ENCODE data around the gene NKAIN1.
A peak's percentile ranks its signal among the peaks of the same experiment; 100 is the strongest.

NKAIN1 gene

DNA sequence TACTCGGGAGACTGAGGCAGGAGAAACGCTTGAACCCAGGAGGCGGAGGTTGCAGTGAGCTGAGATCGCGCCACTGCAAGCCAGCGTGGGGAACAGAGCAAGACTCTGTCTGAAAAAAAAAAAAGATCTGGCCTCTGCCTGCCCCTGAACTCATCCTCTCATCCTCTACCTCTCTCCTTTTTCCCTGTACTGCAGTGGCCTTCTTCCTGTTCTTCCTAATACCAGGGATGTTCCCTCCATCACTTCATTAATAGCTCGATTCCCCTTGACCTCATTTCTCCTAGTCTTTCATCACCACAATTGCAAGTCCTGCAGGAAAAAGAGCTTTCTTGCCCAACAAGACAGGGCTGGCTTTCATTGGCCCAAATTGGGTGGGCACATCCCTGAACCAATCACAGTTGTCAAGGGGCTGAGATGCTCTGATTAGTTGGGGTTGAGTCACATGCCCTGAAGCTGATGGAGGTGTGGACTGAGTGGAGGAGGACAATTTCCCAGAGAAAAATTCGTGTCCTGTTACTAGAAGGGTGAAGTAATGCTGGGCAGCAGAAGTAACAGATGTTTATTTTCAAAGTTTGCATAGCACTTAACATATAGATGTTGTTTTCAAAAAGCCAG lies 87.4 kb downstream of the NKAIN1 start:
- CTCF ChIA-PET: interaction anchor here (0.6 to 2.2 kb wide), 3 partner anchors 11 to 42 kb away, joined by 3 to 13 read pairs (median 4); no protein-coding TSS in a partner anchor
- Histone ChIP-seq H3K4me1 (ENCODE audit: control insufficient read depth, insufficient read depth, low read length) (no peaks in the 10 kb centered on the region), H3K36me3 (ENCODE audit: control insufficient read depth in 2 of 2, insufficient read depth in 1 of 2, low read length in 2 of 2) (no peaks in the 10 kb centered on the region; a peak in 1 of 3 replicates), H3K9me3 (ENCODE audit: control insufficient read depth, insufficient read depth, low read depth, low read length) (no peaks in the 10 kb centered on the region), H3K27ac (ENCODE audit: extremely low read depth, low read depth, low read length) (no peak overlapping the region), H3K4me3 (ENCODE audit: low read depth, low read length) (no peak overlapping the region)
- POLR2A ChIA-PET: interaction anchor here (0.6 to 0.7 kb wide), 3 partner anchors 47 to 85 kb away, joined by 3 to 4 read pairs (median 3); no protein-coding TSS in a partner anchor
- TF ChIP-seq, protein P1, sequence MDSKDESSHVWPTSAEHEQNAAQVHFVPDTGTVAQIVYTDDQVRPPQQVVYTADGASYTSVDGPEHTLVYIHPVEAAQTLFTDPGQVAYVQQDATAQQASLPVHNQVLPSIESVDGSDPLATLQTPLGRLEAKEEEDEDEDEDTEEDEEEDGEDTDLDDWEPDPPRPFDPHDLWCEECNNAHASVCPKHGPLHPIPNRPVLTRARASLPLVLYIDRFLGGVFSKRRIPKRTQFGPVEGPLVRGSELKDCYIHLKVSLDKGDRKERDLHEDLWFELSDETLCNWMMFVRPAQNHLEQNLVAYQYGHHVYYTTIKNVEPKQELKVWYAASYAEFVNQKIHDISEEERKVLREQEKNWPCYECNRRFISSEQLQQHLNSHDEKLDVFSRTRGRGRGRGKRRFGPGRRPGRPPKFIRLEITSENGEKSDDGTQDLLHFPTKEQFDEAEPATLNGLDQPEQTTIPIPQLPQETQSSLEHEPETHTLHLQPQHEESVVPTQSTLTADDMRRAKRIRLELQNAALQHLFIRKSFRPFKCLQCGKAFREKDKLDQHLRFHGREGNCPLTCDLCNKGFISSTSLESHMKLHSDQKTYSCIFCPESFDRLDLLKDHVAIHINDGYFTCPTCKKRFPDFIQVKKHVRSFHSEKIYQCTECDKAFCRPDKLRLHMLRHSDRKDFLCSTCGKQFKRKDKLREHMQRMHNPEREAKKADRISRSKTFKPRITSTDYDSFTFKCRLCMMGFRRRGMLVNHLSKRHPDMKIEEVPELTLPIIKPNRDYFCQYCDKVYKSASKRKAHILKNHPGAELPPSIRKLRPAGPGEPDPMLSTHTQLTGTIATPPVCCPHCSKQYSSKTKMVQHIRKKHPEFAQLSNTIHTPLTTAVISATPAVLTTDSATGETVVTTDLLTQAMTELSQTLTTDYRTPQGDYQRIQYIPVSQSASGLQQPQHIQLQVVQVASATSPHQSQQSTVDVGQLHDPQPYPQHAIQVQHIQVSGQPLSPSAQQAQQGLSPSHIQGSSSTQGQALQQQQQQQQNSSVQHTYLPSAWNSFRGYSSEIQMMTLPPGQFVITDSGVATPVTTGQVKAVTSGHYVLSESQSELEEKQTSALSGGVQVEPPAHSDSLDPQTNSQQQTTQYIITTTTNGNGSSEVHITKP (tag by site-specific recombination; IDR thresholded peaks at IDR 0.05): peak; percentile 95
- TF ChIP-seq ZNF776 (tag by site-specific recombination; IDR thresholded peaks at IDR 0.05; ENCODE audit: borderline replicate concordance) (no peak), ZNF114 (tag by site-specific recombination; IDR thresholded peaks at IDR 0.05) (no peak), ZNF140 (tag by site-specific recombination; IDR thresholded peaks at IDR 0.05) (no peak), ZNF48 (tag by site-specific recombination; IDR thresholded peaks at IDR 0.05) (no peak), ZNF23 (tag by site-specific recombination; IDR thresholded peaks at IDR 0.05; ENCODE audit: borderline replicate concordance) (no peak), RBAK (tag by site-specific recombination; IDR thresholded peaks at IDR 0.05) (no peak), WT1 (tag by site-specific recombination; IDR thresholded peaks at IDR 0.05) (no peak), ZNF157 (tag by site-specific recombination; IDR thresholded peaks at IDR 0.05) (no peak), ZNF701 (tag by site-specific recombination; IDR thresholded peaks at IDR 0.05) (no peak), ZNF394 (tag by site-specific recombination; IDR thresholded peaks at IDR 0.05; ENCODE audit: borderline replicate concordance) (no peak), KLF16 (tag by site-specific recombination; IDR thresholded peaks at IDR 0.05) (no peak), ZNF843 (tag by site-specific recombination; IDR thresholded peaks at IDR 0.05) (no peak), ZNF184 (tag by site-specific recombination; IDR thresholded peaks at IDR 0.05) (no peak), ZNF426 (tag by site-specific recombination; IDR thresholded peaks at IDR 0.05) (no peak), SP3 (tag by site-specific recombination; IDR thresholded peaks at IDR 0.05) (0 out of 2 replicates have a peak, but pooled peaks have one; percentile 40), ZXDB (tag by site-specific recombination; IDR thresholded peaks at IDR 0.05) (no peak), ZNF785 (tag by site-specific recombination; IDR thresholded peaks at IDR 0.05) (no peak), ZEB2 (tag by site-specific recombination; IDR thresholded peaks at IDR 0.05) (no peak), SP2 (tag by site-specific recombination; IDR thresholded peaks at IDR 0.05) (peak; percentile 61), ZNF311 (tag by site-specific recombination; IDR thresholded peaks at IDR 0.05; ENCODE audit: borderline replicate concordance) (no peak), ZNF132 (tag by site-specific recombination; IDR thresholded peaks at IDR 0.05; ENCODE audit: borderline replicate concordance) (no peak), SCRT2 (tag by site-specific recombination; IDR thresholded peaks at IDR 0.05) (no peak)
- TF ChIP-seq, protein P2, sequence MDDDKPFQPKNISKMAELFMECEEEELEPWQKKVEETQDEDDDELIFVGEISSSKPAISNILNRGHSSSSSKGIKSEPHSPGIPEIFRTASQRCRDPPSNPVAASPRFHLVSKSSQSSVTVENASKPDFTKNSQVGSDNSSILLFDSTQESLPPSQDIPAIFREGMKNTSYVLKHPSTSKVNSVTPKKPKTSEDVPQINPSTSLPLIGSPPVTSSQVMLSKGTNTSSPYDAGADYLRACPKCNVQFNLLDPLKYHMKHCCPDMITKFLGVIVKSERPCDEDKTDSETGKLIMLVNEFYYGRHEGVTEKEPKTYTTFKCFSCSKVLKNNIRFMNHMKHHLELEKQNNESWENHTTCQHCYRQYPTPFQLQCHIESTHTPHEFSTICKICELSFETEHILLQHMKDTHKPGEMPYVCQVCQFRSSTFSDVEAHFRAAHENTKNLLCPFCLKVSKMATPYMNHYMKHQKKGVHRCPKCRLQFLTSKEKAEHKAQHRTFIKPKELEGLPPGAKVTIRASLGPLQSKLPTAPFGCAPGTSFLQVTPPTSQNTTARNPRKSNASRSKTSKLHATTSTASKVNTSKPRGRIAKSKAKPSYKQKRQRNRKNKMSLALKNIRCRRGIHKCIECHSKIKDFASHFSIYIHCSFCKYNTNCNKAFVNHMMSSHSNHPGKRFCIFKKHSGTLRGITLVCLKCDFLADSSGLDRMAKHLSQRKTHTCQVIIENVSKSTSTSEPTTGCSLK (tag by site-specific recombination; IDR thresholded peaks at IDR 0.05): no peak
- TF ChIP-seq, protein P3, sequence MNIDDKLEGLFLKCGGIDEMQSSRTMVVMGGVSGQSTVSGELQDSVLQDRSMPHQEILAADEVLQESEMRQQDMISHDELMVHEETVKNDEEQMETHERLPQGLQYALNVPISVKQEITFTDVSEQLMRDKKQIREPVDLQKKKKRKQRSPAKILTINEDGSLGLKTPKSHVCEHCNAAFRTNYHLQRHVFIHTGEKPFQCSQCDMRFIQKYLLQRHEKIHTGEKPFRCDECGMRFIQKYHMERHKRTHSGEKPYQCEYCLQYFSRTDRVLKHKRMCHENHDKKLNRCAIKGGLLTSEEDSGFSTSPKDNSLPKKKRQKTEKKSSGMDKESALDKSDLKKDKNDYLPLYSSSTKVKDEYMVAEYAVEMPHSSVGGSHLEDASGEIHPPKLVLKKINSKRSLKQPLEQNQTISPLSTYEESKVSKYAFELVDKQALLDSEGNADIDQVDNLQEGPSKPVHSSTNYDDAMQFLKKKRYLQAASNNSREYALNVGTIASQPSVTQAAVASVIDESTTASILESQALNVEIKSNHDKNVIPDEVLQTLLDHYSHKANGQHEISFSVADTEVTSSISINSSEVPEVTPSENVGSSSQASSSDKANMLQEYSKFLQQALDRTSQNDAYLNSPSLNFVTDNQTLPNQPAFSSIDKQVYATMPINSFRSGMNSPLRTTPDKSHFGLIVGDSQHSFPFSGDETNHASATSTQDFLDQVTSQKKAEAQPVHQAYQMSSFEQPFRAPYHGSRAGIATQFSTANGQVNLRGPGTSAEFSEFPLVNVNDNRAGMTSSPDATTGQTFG (tag by site-specific recombination; IDR thresholded peaks at IDR 0.05; ENCODE audit: borderline replicate concordance): no peak

Measured in HEK293 (cell line).